Measurements from ENCODE around the gene SRP14.

GRCh38 chr15:40010686-40011085 is 28.3 kb downstream of the SRP14 start:
- no peak for TF ChIP-seq JUNB (IDR thresholded peaks at IDR 0.05)
- no peak for TF ChIP-seq USF2 (IDR thresholded peaks at IDR 0.05)
- TF ChIP-seq, protein P1, sequence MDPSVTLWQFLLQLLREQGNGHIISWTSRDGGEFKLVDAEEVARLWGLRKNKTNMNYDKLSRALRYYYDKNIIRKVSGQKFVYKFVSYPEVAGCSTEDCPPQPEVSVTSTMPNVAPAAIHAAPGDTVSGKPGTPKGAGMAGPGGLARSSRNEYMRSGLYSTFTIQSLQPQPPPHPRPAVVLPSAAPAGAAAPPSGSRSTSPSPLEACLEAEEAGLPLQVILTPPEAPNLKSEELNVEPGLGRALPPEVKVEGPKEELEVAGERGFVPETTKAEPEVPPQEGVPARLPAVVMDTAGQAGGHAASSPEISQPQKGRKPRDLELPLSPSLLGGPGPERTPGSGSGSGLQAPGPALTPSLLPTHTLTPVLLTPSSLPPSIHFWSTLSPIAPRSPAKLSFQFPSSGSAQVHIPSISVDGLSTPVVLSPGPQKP (IDR thresholded peaks at IDR 0.05; ENCODE audit: low read depth, low read length), result no peak
- TF ChIP-seq CTCF (IDR thresholded peaks at IDR 0.05), result no peak
- TF ChIP-seq, protein P2, sequence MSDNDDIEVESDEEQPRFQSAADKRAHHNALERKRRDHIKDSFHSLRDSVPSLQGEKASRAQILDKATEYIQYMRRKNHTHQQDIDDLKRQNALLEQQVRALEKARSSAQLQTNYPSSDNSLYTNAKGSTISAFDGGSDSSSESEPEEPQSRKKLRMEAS (IDR thresholded peaks at IDR 0.05), result no peak
- no peak for TF ChIP-seq POLR2A (IDR thresholded peaks at IDR 0.05; ENCODE audit: low read length)
- no peak for TF ChIP-seq POLR2AphosphoS2 (conservative IDR thresholded peaks at IDR 0.05; ENCODE audit: low read length)
- no peak for TF ChIP-seq EP300 (IDR thresholded peaks at IDR 0.05)
- TF ChIP-seq KDM1A (IDR thresholded peaks at IDR 0.05; ENCODE audit: low read depth), result no peak
- no peak for TF ChIP-seq TFCP2L1 (CRISPR knock-in tag; IDR thresholded peaks at IDR 0.05)
- TF ChIP-seq SMC3 (IDR thresholded peaks at IDR 0.05), result no peak

All from A549 (cell line).